ENCODE data around the gene RASSF3.

- TF ChIP-seq CTCF (IDR thresholded peaks at IDR 0.05; ENCODE audit: low read length) (no peak), EZH2 (IDR thresholded peaks at IDR 0.05; ENCODE audit: borderline replicate concordance, low read length) (no peak)
Observed at GRCh38 chr12:64653123-64653522, 42.8 kb downstream of the RASSF3 start.
